Parathyroid adenoma (tissue), 2 donors: ENCODE results near the gene HBD.
"Not testable (repeated sequence)": the region's sequence is repeated elsewhere in the genome, so short reads cannot be mapped to it uniquely, and the experiment has no call there.

ENCODE experiments used
- H2AFZ ChIP-seq: fragments of 300-600 bp; sonication (generic); one replicate; pipeline ENCODE4 v1.7.0; 2017; ENCODE audit warnings: antibody characterized with exemption, mild to moderate bottlenecking
- H3K27ac ChIP-seq: fragments of 300-600 bp; sonication (generic); one replicate; pipeline ENCODE4 v1.7.0; 2017
- H3K27me3 ChIP-seq: fragments of 300-600 bp; sonication (generic); one replicate; pipeline ENCODE4 v1.7.0; 2017; ENCODE audit warnings: low read length; ENCODE audit not compliant: control insufficient read depth, insufficient read depth
- H3K36me3 ChIP-seq: fragments of 300-600 bp; sonication (generic); one replicate; pipeline ENCODE4 v1.7.0; 2017; ENCODE audit warnings: low read length; ENCODE audit not compliant: control insufficient read depth, insufficient read depth
- H3K4me1 ChIP-seq: fragments of 300-600 bp; sonication (generic); one replicate; pipeline ENCODE4 v1.7.0; 2017; ENCODE audit warnings: control low read depth
- H3K4me2 ChIP-seq: fragments of 300-600 bp; sonication (generic); one replicate; pipeline ENCODE4 v1.7.0; 2017; ENCODE audit warnings: low read length
- H3K4me3 ChIP-seq: fragments of 300-600 bp; sonication (generic); one replicate; pipeline ENCODE4 v1.7.0; 2017; ENCODE audit warnings: low read depth, low read length
- H3K79me2 ChIP-seq: fragments of 300-600 bp; sonication (generic); one replicate; pipeline ENCODE4 v1.7.0; 2017; ENCODE audit warnings: control low read depth
- H3K9ac ChIP-seq: fragments of 300-600 bp; sonication (generic); one replicate; pipeline ENCODE4 v1.7.0; 2017; ENCODE audit warnings: mild to moderate bottlenecking
- H3K9me3 ChIP-seq: fragments of 300-600 bp; sonication (generic); one replicate; pipeline ENCODE4 v1.7.0; 2017; ENCODE audit warnings: low read length; ENCODE audit not compliant: control insufficient read depth
- TF ChIP-seq, protein P1 (sequence below): fragments of 300-600 bp; sonication (generic); IDR thresholded peaks from one replicate; pipeline ENCODE4 v1.7.0; 2017; ENCODE audit warnings: antibody characterized with exemption, mild to moderate bottlenecking
- donor health status: primary hyperparathyroidism.

HBD gene

DNA sequence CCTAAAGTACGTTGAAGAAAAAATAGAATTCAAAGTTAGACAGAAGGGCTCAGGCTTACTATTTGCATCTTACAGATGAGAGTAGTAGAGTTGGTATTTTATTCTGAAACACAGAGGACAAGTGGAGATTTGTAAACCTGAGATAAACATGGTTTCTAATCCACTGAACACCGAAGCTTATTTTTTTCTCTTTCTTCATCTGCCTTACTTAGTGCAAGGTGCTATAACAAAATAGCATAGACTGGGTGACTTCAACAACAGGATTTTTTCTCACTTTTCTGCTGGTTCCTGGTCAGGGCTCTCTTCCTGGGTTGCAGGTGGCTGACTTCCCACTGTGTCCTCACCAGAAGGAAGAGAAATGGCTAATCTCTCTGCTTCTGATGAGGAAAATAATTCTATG, 17.5 kb upstream of the HBD start:
- Histone ChIP-seq H3K27me3 (no peaks in the 10 kb centered on the region), H2AFZ (no peak overlapping the region), H3K36me3 (no peaks in the 10 kb centered on the region), H3K4me1 (no peaks in the 10 kb centered on the region), H3K27ac (no peak overlapping the region), H3K9me3 (no peaks in the 10 kb centered on the region), H3K4me2 (no peak overlapping the region), H3K79me2 (no peaks in the 10 kb centered on the region), H3K9ac (no peak overlapping the region), H3K4me3 (no peak overlapping the region)
- TF ChIP-seq, protein P1, sequence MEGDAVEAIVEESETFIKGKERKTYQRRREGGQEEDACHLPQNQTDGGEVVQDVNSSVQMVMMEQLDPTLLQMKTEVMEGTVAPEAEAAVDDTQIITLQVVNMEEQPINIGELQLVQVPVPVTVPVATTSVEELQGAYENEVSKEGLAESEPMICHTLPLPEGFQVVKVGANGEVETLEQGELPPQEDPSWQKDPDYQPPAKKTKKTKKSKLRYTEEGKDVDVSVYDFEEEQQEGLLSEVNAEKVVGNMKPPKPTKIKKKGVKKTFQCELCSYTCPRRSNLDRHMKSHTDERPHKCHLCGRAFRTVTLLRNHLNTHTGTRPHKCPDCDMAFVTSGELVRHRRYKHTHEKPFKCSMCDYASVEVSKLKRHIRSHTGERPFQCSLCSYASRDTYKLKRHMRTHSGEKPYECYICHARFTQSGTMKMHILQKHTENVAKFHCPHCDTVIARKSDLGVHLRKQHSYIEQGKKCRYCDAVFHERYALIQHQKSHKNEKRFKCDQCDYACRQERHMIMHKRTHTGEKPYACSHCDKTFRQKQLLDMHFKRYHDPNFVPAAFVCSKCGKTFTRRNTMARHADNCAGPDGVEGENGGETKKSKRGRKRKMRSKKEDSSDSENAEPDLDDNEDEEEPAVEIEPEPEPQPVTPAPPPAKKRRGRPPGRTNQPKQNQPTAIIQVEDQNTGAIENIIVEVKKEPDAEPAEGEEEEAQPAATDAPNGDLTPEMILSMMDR: no peak

DNA sequence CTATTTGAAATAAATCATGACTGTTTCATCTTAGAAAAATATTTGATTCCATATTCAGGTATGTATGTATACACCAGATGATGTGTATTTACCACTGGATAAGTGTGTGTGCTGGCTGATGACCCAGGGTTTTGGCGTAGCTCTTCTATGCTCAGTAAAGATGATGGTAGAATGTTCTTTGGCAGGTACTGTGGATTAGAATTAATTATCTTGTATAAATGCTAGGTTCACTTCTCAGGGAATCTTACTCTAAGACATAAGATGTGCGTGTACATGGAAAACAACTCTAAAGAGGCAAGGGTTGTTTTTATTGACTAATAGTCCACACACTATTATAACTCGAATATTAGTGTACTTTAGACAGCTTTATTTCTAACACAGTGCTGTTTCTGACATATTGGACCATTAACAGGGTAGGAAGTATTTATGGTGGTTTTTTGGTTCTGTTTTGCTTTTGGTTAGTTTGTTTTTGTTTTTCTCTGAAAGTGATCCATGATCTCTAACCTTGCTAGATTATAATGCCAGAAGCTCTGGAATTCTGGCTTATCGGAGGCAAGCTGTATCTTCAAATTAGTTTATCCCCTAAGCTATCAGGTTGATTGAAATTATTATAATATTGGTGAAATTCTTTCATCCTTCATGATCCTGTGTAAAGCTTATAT, 16.4 kb upstream of the HBD start:
- TF ChIP-seq, protein P1: no peak
- no peaks in the 10 kb centered on the region for H3K27me3 ChIP-seq

GRCh38 chr11:5249807-5250396, 15.6 kb upstream of the HBD start, which contains the start of gene HBG1:
Gene HBG1 (minus strand): TSS chr11:5249857. CDS start chr11:5249804, 53 bp downstream.
- not testable (repeated sequence) for H3K36me3 ChIP-seq, H3K79me2 ChIP-seq, H3K9ac ChIP-seq, H3K4me3 ChIP-seq, H3K9me3 ChIP-seq, H3K4me1 ChIP-seq, H3K4me2 ChIP-seq, H3K27me3 ChIP-seq, H3K27ac ChIP-seq, H2AFZ ChIP-seq

More for the DNA sequence above, 16.4 kb upstream of the HBD start:
- Histone ChIP-seq H3K27ac (no peak overlapping the region), H3K36me3 (no peaks in the 10 kb centered on the region), H3K4me3 (no peak overlapping the region), H3K79me2 (no peaks in the 10 kb centered on the region), H3K9me3 (no peaks in the 10 kb centered on the region), H3K9ac (no peak overlapping the region), H3K4me1 (no peaks in the 10 kb centered on the region), H2AFZ (no peak overlapping the region), H3K4me2 (no peak overlapping the region)

- H3K9me3 ChIP-seq, H3K4me2 ChIP-seq, H3K4me3 ChIP-seq, H3K27ac ChIP-seq, H3K4me1 ChIP-seq, H3K9ac ChIP-seq, H2AFZ ChIP-seq, H3K36me3 ChIP-seq, H3K27me3 ChIP-seq, H3K79me2 ChIP-seq: not testable (repeated sequence)
Observed at GRCh38 chr11:5248498-5248897, 14.2 kb upstream of the HBD start.

GRCh38 chr11:5247472-5248192, 13.3 kb upstream of the HBD start:
- no peaks in the 10 kb centered on the region for H3K36me3 ChIP-seq
- H3K79me2 ChIP-seq: no peaks in the 10 kb centered on the region
- H3K4me3 ChIP-seq: no peak overlapping the region
- TF ChIP-seq, protein P1: no peak
- no peak overlapping the region for H3K4me2 ChIP-seq
- H3K9me3 ChIP-seq: no peaks in the 10 kb centered on the region
- H3K9ac ChIP-seq: no peak overlapping the region
- H3K27ac ChIP-seq: no peak overlapping the region
- H3K4me1 ChIP-seq: no peaks in the 10 kb centered on the region
- no peak overlapping the region for H2AFZ ChIP-seq
- H3K27me3 ChIP-seq: no peaks in the 10 kb centered on the region
